ENCODE measurements around the gene SINHCAF.
"Not testable (repeated sequence)": the region's sequence is repeated elsewhere in the genome, so short reads cannot be mapped to it uniquely, and the experiment has no call there.

The SINHCAF gene

DNA sequence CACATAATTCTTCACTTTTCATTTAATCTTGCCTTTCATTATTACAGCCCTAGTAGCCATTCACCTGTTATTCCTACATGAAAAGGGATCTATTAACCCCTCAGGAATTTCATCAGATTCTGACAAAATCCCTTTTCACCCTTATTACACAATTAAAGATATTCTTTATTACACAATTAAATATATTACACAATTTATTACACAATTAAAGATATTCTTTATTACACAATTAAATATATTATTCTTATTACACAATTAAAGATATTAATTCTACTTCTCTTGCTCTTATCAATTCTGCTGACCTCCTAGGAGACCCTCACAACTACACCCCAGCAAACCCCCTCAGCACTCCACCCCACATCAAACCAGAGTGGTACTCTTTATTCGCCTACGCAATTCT is 77.1 kb downstream of the SINHCAF start:
- TF ChIP-seq ZNF274 (IDR thresholded peaks at IDR 0.05; ENCODE audit: low read depth, low read length) = no peak

DNA sequence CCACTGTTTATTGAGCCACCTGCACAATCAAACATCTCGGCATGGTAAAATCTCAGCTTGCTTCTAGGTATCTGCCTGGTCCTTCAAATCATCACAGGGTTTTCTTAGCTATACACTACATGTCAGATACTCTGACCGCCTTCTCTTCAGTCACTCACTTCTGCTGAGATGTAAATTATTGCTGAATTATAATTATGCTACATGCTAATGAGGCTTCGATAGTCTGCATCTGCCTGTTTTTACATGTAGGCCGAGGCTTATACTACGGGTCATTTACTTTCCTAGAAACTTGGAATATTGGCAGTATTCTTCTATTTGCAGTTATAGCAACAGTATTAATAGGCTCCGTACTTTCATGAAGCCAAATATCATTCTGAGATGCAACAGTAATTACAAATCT is 77.6 kb downstream of the SINHCAF start:
- H3K4me3 ChIP-seq (ENCODE audit: low read length) = no peak overlapping the region
- TF ChIP-seq ZNF274 (IDR thresholded peaks at IDR 0.05; ENCODE audit: low read depth, low read length) = no peak

More for the DNA sequence above, 77.1 kb downstream of the SINHCAF start:
- no peak overlapping the region for H3K4me3 ChIP-seq (ENCODE audit: low read length)

DNA sequence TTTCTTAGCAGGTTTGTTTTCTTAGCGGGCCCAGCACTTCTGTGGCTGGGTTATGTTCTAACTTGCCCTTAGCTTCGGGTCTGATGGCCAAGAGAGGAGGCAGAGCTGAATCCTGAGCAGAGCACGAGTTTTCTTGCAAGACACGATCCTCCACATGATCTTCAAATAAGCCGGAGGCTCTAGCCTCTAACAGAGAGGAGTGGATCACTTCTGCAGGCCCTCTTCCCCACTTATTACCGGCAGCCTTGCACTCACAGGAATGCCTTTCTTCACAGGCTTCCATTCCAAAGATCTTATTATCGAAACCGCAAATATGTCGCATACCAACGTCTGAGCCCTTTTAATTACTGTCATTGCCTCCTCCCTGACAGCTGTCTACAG is 79.5 kb downstream of the SINHCAF start:
- no peak for TF ChIP-seq ZNF274 (IDR thresholded peaks at IDR 0.05; ENCODE audit: low read depth, low read length)
- no peak overlapping the region for H3K4me3 ChIP-seq (ENCODE audit: low read length)

DNA sequence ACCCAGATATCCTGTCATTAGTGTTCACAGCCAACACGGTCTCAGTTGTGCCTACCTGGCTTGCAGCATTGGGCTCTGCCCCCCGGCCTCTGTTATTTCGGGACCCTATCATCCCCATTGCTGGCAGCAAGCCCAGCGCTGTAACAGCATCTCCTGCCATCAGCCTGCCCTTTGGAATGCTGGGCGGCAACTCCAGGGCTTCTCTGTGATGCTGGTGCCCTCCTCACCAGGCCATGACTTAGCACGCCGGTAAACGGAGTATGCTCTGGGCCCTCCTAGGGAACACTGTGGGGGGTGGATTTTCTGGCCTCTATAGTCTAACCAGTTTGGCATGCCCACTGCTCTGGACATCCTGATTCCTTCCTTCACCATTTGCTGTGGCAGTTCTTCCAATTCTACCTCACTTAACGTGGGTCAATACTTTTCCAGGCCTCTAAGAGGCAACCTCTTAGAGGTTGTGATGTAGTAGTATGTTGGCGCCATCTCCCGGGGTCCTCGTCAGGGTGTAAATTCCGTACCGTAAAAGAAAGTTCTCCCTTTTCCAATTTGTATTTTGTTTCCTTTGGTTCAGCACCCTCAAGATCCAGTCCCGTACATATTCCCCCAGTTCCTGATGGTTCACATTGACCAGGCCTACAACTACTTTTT is 80.0 kb downstream of the SINHCAF start:
- TF ChIP-seq ZNF274 (IDR thresholded peaks at IDR 0.05; ENCODE audit: low read depth, low read length) = no peak
- no peak overlapping the region for H3K4me3 ChIP-seq (ENCODE audit: low read length)

DNA sequence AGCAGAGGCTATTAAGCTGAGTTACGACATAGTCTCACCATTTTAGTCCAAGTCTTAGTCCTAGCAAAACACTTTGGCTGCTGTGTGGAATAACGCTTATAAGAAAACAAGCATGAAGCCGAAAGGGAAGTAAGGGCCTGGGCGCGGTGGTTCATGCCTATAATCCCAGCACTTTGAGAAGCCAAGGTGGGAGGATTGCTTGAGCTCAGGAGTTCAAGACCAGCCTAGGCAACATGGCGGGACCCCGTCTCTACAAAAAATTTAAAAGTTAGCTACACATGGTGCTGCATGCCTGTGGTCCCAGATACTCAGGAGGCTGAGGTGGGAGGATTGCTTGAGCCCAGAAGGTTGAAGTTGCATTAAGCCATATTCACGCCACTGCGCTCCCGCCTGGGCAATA is 83.5 kb downstream of the SINHCAF start:
- not testable (repeated sequence) for H3K4me3 ChIP-seq (ENCODE audit: low read length)

DNA sequence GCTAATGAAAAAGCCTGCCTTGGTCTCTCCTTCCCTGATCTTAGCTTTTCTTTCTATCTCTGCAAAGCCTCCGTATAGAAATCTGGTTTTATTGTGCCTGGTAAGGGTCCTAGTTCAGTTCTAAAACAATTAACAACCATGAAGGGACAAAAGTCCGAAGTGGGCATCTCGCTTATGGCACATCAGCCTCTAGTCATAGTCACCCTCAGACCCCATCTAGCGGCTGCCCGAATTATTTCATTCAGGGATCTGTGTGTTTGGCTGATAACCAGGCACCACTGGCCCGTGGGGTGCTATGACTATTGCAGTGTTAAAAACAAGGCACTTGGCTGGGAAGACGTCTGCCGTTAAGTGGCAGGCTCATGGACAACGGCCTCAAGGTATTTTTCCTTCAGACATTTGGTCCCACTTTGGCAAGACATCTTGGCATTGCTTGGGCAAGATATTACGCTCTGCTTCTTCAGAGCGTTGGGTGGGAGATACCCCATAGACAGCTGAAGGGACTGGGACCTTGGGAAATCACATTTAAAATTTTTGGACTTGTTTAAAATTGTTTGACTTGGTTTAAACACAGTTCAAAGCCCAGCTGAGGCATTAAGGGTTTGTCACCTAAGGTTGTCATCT is 87.1 kb downstream of the SINHCAF start:
- no peak for TF ChIP-seq ZNF274 (IDR thresholded peaks at IDR 0.05; ENCODE audit: low read depth, low read length)
- H3K4me3 ChIP-seq (ENCODE audit: low read length) = no peak overlapping the region; the same call in 1 of the 2 replicates

DNA sequence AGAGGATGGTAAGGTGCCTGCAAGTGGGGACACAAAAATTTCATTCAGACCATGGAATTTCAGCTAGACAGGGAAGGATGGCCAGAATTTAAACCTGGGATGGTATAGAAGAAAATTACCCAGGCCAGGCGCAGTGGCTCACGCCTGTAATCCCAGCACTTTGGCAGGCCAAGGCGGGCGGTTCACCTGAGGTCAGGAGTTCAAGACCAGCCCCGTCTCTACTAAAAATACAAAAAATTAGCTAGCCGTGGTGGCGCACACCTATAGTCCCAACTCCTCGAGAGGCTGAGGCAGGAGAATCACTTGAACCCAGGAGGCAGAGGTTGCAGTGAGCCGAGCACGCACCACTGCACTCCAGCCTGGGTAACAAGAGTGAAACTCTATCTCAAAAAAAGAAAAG is 87.6 kb downstream of the SINHCAF start:
- H3K4me3 ChIP-seq (ENCODE audit: low read length) = not testable (repeated sequence)

DNA sequence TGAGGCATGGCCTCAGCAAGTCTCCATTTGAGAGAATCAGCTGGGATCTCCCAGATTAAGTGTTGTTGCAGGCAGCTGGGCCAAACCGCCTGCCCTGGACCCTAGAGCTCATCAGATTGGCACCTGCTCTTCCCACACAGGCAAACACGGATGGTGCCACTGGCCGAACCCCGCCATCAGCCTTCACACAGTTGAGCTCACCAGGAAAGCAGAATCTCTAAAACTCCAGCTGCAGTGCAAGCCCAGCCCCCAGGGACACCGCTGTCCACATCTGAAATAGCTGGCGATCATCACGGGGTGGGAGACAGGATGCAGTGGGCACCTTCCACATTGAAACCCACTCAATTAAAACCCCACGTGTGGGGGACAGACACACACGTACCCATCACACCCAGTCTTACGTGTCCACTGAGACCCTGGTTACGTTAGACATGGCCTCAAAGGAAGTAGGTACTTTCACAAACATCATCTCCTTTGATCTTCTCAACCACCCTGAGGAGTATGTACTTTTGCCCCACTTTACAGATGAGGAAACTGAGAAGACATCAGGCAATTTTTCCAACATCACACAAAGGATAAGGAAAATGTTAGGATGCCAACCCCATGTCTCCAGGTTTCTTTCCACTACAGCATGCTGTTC is 88.8 kb downstream of the SINHCAF start:
- no peak overlapping the region for H3K4me3 ChIP-seq (ENCODE audit: low read length)
- TF ChIP-seq ZNF274 (IDR thresholded peaks at IDR 0.05; ENCODE audit: low read depth, low read length) = no peak

DNA sequence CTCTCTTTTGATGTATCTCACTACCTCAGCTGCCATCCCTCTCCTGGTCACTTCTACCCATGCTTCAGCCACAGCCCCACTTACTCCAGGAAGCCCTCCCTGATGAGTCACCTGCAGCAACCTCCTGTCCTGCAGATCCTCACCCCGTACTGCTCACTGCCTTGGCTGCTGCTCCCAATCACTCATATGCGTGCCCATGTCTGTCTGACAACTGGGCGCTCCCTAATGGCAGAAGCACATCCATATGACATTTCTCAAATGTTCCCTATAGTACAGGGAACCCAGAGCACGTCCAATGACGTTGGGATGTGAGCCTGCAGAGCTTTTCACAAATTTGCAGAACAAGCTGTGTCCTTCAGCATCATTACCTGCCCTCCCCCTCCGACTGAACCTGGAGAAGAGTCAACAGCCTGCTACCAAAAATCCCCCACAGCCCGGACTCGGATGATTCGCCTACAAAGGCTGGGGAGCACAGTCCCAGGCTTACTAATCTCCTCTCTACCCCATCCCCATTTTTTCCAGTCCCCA is 90.0 kb downstream of the SINHCAF start:
- no peak overlapping the region for H3K4me3 ChIP-seq (ENCODE audit: low read length)
- no peak for TF ChIP-seq ZNF274 (IDR thresholded peaks at IDR 0.05; ENCODE audit: low read depth, low read length)

DNA sequence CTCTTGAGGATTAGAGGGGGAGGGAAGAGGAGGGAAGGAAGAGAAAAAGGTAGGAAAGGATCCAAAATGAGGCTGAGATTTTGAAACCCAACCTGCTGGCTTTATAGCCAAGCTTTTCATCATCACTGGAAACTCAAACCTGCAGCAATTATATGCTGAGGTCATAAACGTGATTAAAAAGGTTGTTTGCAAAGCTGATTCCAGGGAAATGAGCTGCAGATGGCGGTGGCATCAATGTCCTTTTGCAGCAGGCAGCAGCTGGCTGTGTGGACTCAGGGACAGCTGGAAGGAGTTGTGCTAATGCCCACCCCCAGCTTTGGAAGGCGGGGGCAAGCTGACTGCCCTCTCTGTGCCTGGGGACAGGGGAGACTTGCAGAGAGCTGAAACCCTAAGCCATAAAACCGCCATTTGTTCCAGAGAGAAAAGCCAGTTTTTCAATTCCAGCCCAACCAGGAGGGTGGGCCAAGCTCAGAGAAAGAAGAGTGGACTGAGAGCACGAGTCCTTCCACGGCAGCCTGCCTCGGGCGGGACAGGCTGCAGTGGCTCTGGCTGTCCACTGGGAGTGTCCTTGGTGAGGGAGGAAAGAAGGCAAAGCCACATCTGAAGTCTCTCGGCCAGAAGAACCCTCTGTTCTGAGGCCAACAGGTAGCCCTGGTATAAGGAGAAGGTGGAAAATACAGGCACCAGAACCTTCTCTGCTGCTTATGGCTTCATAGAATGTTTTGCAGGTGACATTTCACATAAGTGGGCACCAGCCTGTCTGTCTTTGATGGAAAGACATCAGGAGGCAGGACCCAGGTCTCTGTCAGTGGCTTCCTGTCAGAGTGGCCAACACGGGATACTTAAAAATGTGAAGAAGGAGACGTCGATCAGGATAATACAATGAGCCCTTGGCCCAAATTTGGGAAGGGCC is 90.7 kb downstream of the SINHCAF start:
- TF ChIP-seq ZNF274 (IDR thresholded peaks at IDR 0.05; ENCODE audit: low read depth, low read length) = no peak
- H3K4me3 ChIP-seq (ENCODE audit: low read length) = no peak overlapping the region

DNA sequence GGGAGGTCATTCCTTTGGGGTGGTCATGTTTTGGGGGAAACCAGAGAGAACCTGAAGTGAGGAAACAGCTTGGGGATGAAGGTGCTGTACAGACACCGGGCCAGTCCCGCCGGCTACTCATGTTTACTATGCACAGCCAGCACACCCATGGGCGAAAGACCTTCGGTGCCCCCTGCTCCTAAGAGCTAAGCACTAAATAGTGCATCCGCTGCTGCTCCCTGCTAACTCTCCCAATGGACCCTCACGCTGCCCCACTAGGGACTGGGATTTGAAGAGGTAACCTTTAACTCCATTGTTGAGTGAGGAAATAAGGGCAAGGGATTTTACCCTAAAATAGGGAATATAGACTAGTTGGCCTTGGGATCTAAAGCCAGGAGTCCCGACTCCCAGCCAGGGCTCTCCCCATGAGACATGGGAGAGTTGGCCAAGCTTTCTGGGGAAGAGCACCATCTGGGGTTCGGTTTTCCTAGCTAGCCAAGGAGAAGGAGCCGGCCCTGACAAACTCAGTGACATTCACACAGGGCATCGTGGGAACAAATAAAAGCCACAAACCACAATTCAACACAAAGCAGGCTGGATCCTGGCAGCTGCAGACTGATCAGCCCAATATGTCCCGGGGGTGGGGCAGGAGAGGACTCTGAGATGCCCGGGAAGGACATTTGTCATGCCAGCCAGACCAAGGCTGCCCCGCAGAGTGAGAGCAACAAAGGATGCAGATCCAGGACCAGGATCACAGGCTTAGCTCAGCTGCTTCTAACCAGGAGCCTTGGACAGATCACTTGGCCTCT is 91.7 kb downstream of the SINHCAF start:
- no peak for TF ChIP-seq ZNF274 (IDR thresholded peaks at IDR 0.05; ENCODE audit: low read depth, low read length)
- no peak overlapping the region for H3K4me3 ChIP-seq (ENCODE audit: low read length)

DNA sequence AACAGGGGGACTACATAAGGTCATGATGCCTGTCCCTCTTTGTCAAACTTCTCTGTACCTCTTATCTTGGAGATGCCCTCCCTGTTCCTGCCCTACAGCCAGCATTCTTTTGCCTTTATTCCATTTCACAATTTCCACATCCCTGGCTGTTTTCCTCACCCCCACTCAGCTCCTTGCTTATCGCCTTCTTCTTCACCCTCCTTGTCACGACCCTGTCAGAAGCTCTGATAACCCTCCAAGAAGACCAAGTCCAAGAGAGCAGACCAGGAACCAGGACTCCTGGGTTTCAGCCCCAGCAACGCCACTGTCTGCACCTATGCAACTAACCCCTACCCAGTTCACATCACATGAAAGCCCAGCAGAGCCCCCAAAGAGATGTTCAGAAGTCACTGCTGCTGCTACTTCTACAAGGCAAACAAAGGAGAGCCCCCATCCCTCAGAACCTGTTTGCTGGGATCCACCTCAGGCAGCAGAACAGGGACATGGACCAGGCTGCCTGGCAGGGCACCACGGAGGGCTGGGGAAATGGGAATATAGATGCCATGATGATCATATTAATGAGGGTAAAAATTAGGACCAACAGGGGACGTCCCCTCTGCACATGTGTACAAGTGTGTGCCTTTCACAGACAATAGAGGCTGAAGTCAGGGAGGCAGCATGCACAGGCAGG is 92.8 kb downstream of the SINHCAF start:
- H3K4me3 ChIP-seq (ENCODE audit: low read length) = no peak overlapping the region
- TF ChIP-seq ZNF274 (IDR thresholded peaks at IDR 0.05; ENCODE audit: low read depth, low read length) = no peak

DNA sequence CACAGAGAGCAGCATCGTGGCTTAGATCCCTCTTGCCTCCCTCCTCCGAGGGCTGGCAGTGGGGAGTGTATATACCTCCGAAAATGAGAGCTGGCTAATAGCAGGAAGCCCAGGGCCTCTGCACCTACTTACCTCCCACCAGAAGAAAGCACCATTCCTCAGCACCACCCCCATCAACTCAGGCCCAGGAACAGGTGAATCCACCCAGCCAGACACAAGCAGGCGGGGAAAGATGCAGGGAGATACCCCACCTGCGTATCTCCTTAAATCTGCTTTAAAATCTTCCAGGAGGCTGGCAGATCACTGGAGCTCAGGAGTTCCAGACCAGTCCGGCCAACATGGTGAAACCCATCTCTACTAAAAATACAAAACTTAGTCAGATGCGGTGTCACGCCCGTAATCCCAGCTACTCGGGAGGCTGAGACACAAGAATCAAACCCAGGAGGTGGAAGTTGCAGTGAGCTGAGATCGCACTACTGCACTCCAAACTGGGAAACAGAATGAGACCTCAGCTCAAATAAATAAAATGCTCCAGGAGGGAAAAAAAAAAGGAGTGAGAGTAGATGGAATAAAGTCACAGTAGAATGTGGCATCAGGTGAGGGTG is 93.5 kb downstream of the SINHCAF start:
- no peak for TF ChIP-seq ZNF274 (IDR thresholded peaks at IDR 0.05; ENCODE audit: low read depth, low read length)
- no peak overlapping the region for H3K4me3 ChIP-seq (ENCODE audit: low read length)

Data from GM08714 (cell line).